Osteocyte (in vitro differentiated cells): ENCODE measurements around the gene MRTO4. TPM values are rescaled to one million over a fixed set of nuclear protein-coding genes. Genes with fewer than 3 reads are reported as not detected.

Source experiments
- DNase-seq: peaks from one replicate; pipeline ENCODE4 v3.0.0; 2021; ENCODE audit warnings: mixed read lengths; ENCODE audit not compliant: unreplicated experiment; ENCODE audit errors: extremely low spot score
- H3K27ac Mint-ChIP-seq: one replicate; pipeline ENCODE4 v1.8.0; 2021; ENCODE audit warnings: mild to moderate bottlenecking, mixed read lengths; ENCODE audit not compliant: unreplicated experiment
- H3K27me3 Mint-ChIP-seq: one replicate; pipeline ENCODE4 v1.8.0; 2021; ENCODE audit warnings: mixed read lengths; ENCODE audit not compliant: unreplicated experiment
- H3K36me3 Mint-ChIP-seq: one replicate; pipeline ENCODE4 v1.8.0; 2021; ENCODE audit warnings: mixed read lengths; ENCODE audit not compliant: unreplicated experiment
- H3K4me1 Mint-ChIP-seq: one replicate; pipeline ENCODE4 v1.8.0; 2021; ENCODE audit warnings: mixed read lengths; ENCODE audit not compliant: unreplicated experiment
- H3K4me3 Mint-ChIP-seq: one replicate; pipeline ENCODE4 v1.8.0; 2021; ENCODE audit warnings: mild to moderate bottlenecking, moderate library complexity, mixed read lengths; ENCODE audit not compliant: unreplicated experiment
- H3K9me3 Mint-ChIP-seq: one replicate; pipeline ENCODE4 v1.8.0; 2021; ENCODE audit warnings: mixed read lengths; ENCODE audit not compliant: unreplicated experiment
- total RNA-seq: library from RNA; stranded (reverse); gene quantifications from 2 replicates; pipeline ENCODE4 v1.2.1, GENCODE V29; 2021
- TF ChIP-seq, protein P1 (sequence below): fragments of 200-600 bp; sonication (generic); IDR thresholded peaks from 2 replicates; pipeline ENCODE4 v1.5.0; 2021; ENCODE audit warnings: antibody characterized with exemption, mild to moderate bottlenecking, moderate library complexity

The MRTO4 gene
- total RNA-seq, 1 donor from 2014 or later: 22.4 TPM

DNA sequence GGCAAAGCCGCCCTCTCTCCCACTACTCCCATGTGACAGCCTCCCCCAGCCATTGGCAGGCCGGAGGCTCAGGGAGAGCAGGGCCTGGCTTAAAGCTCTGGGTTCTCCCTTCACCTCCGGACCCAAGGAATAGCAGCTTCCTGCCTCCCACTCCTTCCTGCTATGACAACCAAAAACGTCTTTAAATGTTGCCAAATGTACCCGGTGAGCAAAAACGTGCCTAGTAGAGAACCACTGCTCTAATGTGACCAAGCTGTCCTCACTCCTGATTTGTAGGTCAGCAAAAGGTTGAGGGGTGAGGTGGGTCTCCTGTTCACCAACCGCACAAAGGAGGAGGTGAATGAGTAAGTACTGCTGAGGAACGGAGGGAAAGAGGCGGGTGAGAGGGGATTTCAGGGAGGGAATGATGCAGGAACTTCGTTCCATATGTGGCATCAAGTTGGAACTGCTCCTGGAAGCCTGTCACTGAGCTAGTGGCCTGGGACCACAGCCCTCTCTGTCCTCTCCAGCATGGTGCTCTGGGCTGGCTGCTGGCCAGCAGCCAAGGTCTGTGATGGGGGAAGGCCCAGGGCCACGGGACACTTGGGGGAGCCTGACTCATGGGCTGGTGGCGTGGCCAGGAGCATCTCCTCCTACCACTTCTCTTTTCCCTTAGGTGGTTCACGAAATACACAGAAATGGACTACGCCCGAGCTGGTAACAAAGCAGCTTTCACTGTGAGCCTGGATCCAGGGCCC is 5.7 kb downstream of the MRTO4 start:
- H3K4me3 Mint-ChIP-seq: no peak overlapping the region
- no peak for DNase-seq
- TF ChIP-seq, protein P1, sequence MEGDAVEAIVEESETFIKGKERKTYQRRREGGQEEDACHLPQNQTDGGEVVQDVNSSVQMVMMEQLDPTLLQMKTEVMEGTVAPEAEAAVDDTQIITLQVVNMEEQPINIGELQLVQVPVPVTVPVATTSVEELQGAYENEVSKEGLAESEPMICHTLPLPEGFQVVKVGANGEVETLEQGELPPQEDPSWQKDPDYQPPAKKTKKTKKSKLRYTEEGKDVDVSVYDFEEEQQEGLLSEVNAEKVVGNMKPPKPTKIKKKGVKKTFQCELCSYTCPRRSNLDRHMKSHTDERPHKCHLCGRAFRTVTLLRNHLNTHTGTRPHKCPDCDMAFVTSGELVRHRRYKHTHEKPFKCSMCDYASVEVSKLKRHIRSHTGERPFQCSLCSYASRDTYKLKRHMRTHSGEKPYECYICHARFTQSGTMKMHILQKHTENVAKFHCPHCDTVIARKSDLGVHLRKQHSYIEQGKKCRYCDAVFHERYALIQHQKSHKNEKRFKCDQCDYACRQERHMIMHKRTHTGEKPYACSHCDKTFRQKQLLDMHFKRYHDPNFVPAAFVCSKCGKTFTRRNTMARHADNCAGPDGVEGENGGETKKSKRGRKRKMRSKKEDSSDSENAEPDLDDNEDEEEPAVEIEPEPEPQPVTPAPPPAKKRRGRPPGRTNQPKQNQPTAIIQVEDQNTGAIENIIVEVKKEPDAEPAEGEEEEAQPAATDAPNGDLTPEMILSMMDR: no peak
- H3K27me3 Mint-ChIP-seq: no peaks in the 10 kb centered on the region
- no peak overlapping the region for H3K27ac Mint-ChIP-seq
- H3K9me3 Mint-ChIP-seq: no peaks in the 10 kb centered on the region
- peaks cover 12% of the 10 kb centered on the region for H3K4me1 Mint-ChIP-seq
- H3K36me3 Mint-ChIP-seq: peaks cover 17% of the 10 kb centered on the region

DNA sequence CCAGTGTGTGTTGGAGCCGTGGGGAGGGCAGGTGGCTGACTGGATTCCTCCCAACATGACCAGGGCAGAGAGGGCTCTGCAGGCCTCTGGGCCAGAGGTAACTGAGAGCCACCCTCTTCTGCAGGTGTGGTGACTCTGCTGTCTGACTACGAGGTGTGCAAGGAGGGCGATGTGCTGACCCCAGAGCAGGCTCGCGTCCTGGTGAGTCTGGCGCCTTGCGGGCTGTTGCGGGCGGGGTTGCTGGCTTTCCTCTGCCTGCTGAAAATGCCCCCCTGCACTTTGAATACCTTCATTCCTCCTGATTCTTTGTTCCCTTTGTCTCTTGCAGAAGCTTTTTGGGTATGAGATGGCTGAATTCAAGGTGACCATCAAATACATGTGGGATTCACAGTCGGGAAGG is 6.7 kb downstream of the MRTO4 start:
- Mint-ChIP-seq H3K9me3 (no peaks in the 10 kb centered on the region), H3K27ac (no peak overlapping the region), H3K27me3 (no peaks in the 10 kb centered on the region), H3K36me3 (peaks cover 17% of the 10 kb centered on the region), H3K4me1 (peaks cover 4% of the 10 kb centered on the region), H3K4me3 (no peak overlapping the region)
- DNase-seq: no peak
- TF ChIP-seq, protein P1: no peak

DNA sequence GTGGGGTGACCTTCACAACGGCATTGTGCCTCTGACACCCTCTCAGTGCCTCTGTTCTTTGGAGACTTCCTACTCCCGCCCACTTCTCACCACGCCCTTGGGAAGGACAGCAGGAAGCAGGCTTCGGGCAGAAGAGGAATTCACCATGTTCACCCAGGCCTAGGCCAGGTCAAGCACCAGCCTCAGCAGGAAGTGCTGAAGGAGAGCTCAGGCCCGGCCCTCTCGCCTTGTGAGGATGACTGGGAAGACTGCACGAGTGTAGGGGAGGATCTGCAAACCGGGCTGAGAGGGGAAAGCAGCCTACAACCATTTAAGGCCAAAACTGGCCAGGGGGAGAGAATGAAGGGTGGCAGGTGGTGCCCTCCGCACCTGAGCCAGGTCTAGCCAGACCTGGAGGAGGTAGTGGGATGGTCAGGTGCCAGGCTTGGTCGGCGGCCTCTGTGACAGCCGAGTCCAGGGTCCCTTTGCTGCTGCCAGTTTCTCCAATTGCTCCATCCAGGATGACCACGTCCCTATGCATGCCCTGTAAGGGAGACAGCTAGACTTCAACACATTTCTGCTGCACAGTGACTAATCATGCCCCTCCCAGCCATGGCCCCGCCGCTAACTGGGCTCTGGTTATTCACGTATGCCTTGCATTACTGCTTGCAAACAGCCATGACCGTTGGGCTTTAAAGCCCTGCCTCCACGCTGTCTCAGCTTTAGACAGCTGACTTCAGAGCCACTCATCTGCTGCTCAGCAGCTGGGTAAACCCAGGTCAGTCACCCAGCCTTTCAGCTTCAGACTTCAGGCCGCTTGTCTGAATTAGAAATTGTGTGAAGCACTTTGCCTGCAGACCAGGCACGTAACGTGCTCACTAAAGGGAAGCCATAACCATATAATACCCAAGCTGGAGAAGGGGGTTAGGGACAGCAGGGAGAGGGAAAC is 8.9 kb downstream of the MRTO4 start:
- H3K27me3 Mint-ChIP-seq: no peaks in the 10 kb centered on the region
- peaks cover 17% of the 10 kb centered on the region for H3K36me3 Mint-ChIP-seq
- TF ChIP-seq, protein P1: no peak
- no peaks in the 10 kb centered on the region for H3K9me3 Mint-ChIP-seq
- H3K4me3 Mint-ChIP-seq: no peak overlapping the region
- H3K27ac Mint-ChIP-seq: no peak overlapping the region
- DNase-seq: no peak
- no peaks in the 10 kb centered on the region for H3K4me1 Mint-ChIP-seq

DNA sequence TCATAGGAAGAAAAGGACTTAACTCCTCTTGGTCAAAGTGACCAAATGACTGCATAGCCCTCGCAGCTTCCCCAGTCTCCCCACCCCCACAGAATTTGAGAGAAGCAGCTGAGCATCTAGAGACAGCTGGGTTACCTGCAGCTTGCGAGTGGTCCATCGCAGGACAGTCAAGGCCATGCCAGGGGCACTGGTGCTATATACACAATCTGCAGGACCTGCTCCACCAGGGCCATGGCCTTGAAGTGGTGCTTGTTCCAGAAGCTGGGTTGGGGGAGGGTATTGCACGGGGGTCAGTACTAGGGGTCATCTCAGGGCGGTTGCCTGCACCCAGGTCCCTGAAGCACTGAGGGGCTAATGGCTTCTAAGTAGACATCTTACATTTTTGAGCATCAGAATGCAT is 10.4 kb downstream of the MRTO4 start:
- DNase-seq: no peak
- Mint-ChIP-seq H3K4me3 (no peak overlapping the region), H3K9me3 (no peaks in the 10 kb centered on the region), H3K27me3 (no peaks in the 10 kb centered on the region), H3K36me3 (peaks cover 18% of the 10 kb centered on the region), H3K27ac (no peak overlapping the region), H3K4me1 (no peaks in the 10 kb centered on the region)
- TF ChIP-seq, protein P1: no peak

DNA sequence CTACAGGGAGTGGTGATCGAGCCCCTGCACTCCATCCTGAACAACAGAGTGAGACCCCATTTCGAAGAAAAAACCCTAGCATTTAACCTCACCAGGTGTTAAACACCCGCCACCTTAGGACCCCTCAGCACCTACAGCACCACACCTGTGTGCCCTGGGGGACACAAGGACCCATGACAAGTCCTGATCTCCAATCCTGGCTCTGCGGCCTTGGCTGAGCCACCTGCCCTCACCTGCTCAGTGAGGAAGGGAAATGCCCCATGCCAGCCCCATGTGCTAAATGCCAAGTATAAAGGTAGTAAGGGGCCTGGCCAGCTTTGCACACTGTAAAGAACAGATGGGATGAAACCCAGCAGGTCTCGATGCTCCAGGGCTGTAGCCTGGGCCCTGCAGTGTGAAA is 11.1 kb downstream of the MRTO4 start:
- H3K36me3 Mint-ChIP-seq: peaks cover 15% of the 10 kb centered on the region
- no peak overlapping the region for H3K4me3 Mint-ChIP-seq
- H3K27me3 Mint-ChIP-seq: no peaks in the 10 kb centered on the region
- DNase-seq: no peak
- TF ChIP-seq, protein P1: no peak
- H3K4me1 Mint-ChIP-seq: no peaks in the 10 kb centered on the region
- no peak overlapping the region for H3K27ac Mint-ChIP-seq
- H3K9me3 Mint-ChIP-seq: no peaks in the 10 kb centered on the region
